Liver (tissue), 3 donors: Measurements from ENCODE around the gene ROBO4.

Experiments
- REST ChIP-seq: IDR thresholded peaks from 2 replicates; pipeline ENCODE4 v1.6.1; 2016; ENCODE audit warnings: antibody characterized with exemption, mild to moderate bottlenecking
- SP1 ChIP-seq: IDR thresholded peaks from 2 replicates; pipeline ENCODE4 v1.6.1; 2018; ENCODE audit warnings: antibody characterized with exemption, mild to moderate bottlenecking
- TF ChIP-seq, protein P1 (sequence below): fragments of 150-350 bp; IDR thresholded peaks from 2 replicates; pipeline ENCODE4 v1.5.1; 2017; ENCODE audit warnings: improper control_type of control experiment, low read depth, low read length; ENCODE audit not compliant: missing input control
- donor health status: healthy.
- donor health status: healthy.

DNA sequence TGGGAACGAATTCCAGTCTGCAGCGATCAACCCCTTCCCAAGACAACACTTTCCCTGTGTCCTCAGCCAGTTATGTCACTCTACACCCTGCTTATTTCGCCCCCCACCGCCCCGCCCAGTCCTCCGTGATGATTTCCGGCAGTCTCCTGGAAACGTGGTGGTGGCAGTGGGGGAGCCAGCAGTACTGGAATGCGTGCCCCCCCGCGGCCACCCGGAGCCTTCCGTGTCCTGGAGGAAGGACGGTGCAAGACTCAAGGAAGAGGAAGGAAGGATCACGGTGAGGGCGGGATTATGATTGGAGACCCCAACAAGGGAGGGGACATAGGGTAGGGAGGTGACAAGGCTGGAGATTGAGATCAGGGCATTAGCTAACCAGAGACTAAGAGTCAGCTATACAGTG lies 28.3 kb downstream of the ROBO4 start:
- TF ChIP-seq, protein P1, sequence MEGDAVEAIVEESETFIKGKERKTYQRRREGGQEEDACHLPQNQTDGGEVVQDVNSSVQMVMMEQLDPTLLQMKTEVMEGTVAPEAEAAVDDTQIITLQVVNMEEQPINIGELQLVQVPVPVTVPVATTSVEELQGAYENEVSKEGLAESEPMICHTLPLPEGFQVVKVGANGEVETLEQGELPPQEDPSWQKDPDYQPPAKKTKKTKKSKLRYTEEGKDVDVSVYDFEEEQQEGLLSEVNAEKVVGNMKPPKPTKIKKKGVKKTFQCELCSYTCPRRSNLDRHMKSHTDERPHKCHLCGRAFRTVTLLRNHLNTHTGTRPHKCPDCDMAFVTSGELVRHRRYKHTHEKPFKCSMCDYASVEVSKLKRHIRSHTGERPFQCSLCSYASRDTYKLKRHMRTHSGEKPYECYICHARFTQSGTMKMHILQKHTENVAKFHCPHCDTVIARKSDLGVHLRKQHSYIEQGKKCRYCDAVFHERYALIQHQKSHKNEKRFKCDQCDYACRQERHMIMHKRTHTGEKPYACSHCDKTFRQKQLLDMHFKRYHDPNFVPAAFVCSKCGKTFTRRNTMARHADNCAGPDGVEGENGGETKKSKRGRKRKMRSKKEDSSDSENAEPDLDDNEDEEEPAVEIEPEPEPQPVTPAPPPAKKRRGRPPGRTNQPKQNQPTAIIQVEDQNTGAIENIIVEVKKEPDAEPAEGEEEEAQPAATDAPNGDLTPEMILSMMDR, result no peak
- TF ChIP-seq SP1 (no peak), REST (no peak)
